DOHH2 (cell line): ENCODE results near the gene BFSP1.

ENCODE experiments used
- H3F3A ChIP-seq: fragments of 200-600 bp; sonication (generic), shearing (Covaris generic); 2 replicates; pipeline ENCODE4 v1.6.0; 2016; ENCODE audit warnings: antibody characterized with exemption, mild to moderate bottlenecking; ENCODE audit not compliant: control insufficient read depth, insufficient read depth
- H3K27ac ChIP-seq: fragments of 200-600 bp; sonication (generic); 2 replicates; pipeline ENCODE4 v1.5.1; 2014; ENCODE audit warnings: low read depth, mild to moderate bottlenecking, low read length, moderate library complexity
- H3K27me3 ChIP-seq: fragments of 200-600 bp; sonication (generic); 2 replicates; pipeline ENCODE4 v1.6.1; 2014; ENCODE audit warnings: mild to moderate bottlenecking, low read length, mixed read lengths; ENCODE audit not compliant: control insufficient read depth
- H3K36me3 ChIP-seq: fragments of 200-600 bp; sonication (generic); 2 replicates; pipeline ENCODE4 v1.6.1; 2014; ENCODE audit warnings: mild to moderate bottlenecking, low read length, moderate library complexity, mixed read lengths; ENCODE audit not compliant: control insufficient read depth
- H3K4me1 ChIP-seq: fragments of 200-600 bp; sonication (generic); 2 replicates; pipeline ENCODE4 v1.6.1; 2014; ENCODE audit warnings: mild to moderate bottlenecking, low read length, mixed read lengths; ENCODE audit not compliant: control insufficient read depth
- H3K4me2 ChIP-seq: fragments of 200-600 bp; sonication (generic); 2 replicates; pipeline ENCODE4 v1.6.0; 2014; ENCODE audit warnings: mild to moderate bottlenecking, low read length, moderate library complexity
- H3K4me3 ChIP-seq: fragments of 200-600 bp; sonication (generic); 2 replicates; pipeline ENCODE4 v1.5.1; 2014; ENCODE audit warnings: mild to moderate bottlenecking, low read length, mixed read lengths
- H3K79me2 ChIP-seq: fragments of 200-600 bp; sonication (generic); 2 replicates; pipeline ENCODE4 v1.6.1; 2014; ENCODE audit warnings: mild to moderate bottlenecking, low read length, mixed read lengths; ENCODE audit not compliant: control insufficient read depth
- H3K9me2 ChIP-seq: fragments of 200-600 bp; sonication (generic); replicated peaks from 2 replicates; pipeline ENCODE4 v1.6.1; 2014; ENCODE audit warnings: mild to moderate bottlenecking, low read length, mixed read lengths; ENCODE audit not compliant: control insufficient read depth
- H3K9me3 ChIP-seq: fragments of 200-600 bp; sonication (generic); 2 replicates; pipeline ENCODE4 v1.6.1; 2014; ENCODE audit warnings: antibody characterized with exemption, low read length, mixed read lengths; ENCODE audit not compliant: control insufficient read depth, insufficient read depth
- H4K20me1 ChIP-seq: fragments of 200-600 bp; sonication (generic); 2 replicates; pipeline ENCODE4 v1.6.0; 2014; ENCODE audit warnings: low read depth, mild to moderate bottlenecking, antibody characterized with exemption, low read length, moderate library complexity; ENCODE audit not compliant: control insufficient read depth, insufficient read depth
- EZH2phosphoT487 ChIP-seq: fragments of 200-600 bp; sonication (generic); IDR thresholded peaks from 2 replicates; pipeline ENCODE4 v1.6.1; 2017; ENCODE audit warnings: borderline replicate concordance, mild to moderate bottlenecking, antibody characterized with exemption, low read length, moderate library complexity, mixed read lengths
- TF ChIP-seq, protein P1 (sequence below): fragments of 200-600 bp; sonication (generic); IDR thresholded peaks from one replicate; pipeline ENCODE4 v1.5.1; 2014; ENCODE audit warnings: antibody characterized with exemption, mild to moderate bottlenecking, low read depth, low read length; ENCODE audit not compliant: poor library complexity, severe bottlenecking

BFSP1 gene

DNA sequence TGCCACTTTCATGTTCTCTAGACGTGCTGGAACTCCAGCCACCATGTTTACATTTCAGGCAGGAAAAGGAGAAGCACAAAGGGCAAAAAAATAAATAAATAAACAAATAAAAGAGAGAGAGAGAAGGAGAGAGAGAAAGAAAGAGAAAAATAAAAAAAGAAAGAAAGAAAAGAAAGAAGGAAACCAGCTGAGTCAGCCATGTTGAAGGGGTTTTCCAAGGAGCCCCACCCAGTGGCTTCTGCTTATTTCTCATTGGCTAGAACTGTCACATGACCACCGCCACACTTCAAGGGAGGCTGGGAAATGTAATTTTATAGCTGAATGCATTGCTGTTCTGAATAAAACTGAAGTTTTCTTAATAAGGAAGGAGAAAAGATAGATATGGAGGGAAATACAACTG lies 71.1 kb downstream of the BFSP1 start:
- no peaks in the 10 kb centered on the region for H4K20me1 ChIP-seq
- no peak overlapping the region for H3K27ac ChIP-seq
- H3K4me1 ChIP-seq = no peaks in the 10 kb centered on the region
- no peak overlapping the region for H3K4me3 ChIP-seq
- no peaks in the 10 kb centered on the region for H3K79me2 ChIP-seq
- H3K27me3 ChIP-seq = no peaks in the 10 kb centered on the region
- no peaks in the 10 kb centered on the region for H3K9me2 ChIP-seq
- H3K36me3 ChIP-seq = no peaks in the 10 kb centered on the region
- TF ChIP-seq, protein P1, sequence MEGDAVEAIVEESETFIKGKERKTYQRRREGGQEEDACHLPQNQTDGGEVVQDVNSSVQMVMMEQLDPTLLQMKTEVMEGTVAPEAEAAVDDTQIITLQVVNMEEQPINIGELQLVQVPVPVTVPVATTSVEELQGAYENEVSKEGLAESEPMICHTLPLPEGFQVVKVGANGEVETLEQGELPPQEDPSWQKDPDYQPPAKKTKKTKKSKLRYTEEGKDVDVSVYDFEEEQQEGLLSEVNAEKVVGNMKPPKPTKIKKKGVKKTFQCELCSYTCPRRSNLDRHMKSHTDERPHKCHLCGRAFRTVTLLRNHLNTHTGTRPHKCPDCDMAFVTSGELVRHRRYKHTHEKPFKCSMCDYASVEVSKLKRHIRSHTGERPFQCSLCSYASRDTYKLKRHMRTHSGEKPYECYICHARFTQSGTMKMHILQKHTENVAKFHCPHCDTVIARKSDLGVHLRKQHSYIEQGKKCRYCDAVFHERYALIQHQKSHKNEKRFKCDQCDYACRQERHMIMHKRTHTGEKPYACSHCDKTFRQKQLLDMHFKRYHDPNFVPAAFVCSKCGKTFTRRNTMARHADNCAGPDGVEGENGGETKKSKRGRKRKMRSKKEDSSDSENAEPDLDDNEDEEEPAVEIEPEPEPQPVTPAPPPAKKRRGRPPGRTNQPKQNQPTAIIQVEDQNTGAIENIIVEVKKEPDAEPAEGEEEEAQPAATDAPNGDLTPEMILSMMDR = no peak
- TF ChIP-seq EZH2phosphoT487 = no peak
- no peaks in the 10 kb centered on the region for H3K9me3 ChIP-seq
- no peak overlapping the region for H3K4me2 ChIP-seq
- H3F3A ChIP-seq = no peaks in the 10 kb centered on the region

DNA sequence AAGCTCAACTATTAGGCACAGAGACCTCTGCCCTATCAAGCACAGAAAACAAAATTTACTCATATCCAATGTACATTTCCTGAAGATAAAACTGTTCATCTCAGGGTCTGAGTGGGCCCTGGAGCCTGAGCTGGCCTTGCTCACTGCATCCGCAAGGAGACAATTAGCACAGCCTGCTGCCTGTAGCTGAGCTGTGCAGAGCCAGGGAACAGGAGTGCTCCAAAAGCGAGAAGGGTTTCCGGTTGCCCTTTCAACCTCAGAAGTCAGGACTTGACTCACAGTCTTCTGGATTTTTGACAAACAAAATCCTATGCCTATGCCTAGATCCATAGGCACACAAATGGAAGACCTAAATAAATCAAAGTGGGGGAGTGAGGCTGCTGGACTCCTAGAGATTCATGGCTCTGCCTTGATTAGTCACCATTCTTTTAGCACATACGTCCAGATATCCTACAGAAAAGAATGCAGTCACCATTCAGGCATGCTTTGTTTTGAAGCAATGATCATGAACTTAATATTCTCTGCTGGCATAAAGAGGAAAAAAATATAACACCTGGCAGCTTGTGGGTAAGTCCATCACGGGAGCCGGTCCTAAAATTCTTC lies 73.5 kb downstream of the BFSP1 start:
- no peak overlapping the region for H3K4me3 ChIP-seq
- no peaks in the 10 kb centered on the region for H3K9me3 ChIP-seq
- no peaks in the 10 kb centered on the region for H3K4me1 ChIP-seq
- no peaks in the 10 kb centered on the region; the same call in 1 of the 2 replicates for H3K27me3 ChIP-seq
- H3K79me2 ChIP-seq = no peaks in the 10 kb centered on the region
- H3K27ac ChIP-seq = no peak overlapping the region
- TF ChIP-seq, protein P1 = no peak
- no peak for TF ChIP-seq EZH2phosphoT487
- H4K20me1 ChIP-seq = no peaks in the 10 kb centered on the region
- H3K4me2 ChIP-seq = no peak overlapping the region
- no peaks in the 10 kb centered on the region for H3K9me2 ChIP-seq
- no peaks in the 10 kb centered on the region for H3F3A ChIP-seq
- H3K36me3 ChIP-seq = no peaks in the 10 kb centered on the region

DNA sequence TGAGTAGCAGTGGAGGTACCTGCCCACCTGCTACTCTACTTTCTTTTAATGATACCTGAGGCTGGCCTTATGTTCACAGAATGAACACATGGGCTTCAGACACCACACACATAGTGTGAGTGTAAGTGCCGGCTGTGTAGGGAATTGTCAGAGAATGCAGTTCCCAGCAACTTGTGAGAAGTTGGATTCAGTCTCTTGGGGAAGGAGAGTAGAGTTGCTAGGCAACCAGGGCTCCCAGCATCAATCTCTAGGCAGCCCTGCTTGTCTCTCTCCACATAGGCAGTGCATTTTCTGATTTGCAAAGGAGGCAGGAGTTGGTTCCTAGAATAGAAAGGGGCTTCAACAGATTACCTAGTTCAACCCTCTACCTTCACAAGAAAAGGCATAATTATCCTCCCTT lies 74.1 kb downstream of the BFSP1 start:
- no peaks in the 10 kb centered on the region; the same call in 1 of the 2 replicates for H3K27me3 ChIP-seq
- H3K27ac ChIP-seq = no peak overlapping the region
- H3K79me2 ChIP-seq = no peaks in the 10 kb centered on the region

More for the DNA sequence above, 74.1 kb downstream of the BFSP1 start:
- Histone ChIP-seq H3K4me1 (no peaks in the 10 kb centered on the region), H3K9me3 (no peaks in the 10 kb centered on the region), H3K36me3 (no peaks in the 10 kb centered on the region), H3K4me2 (no peak overlapping the region), H3F3A (no peaks in the 10 kb centered on the region), H3K4me3 (no peak overlapping the region), H3K9me2 (no peaks in the 10 kb centered on the region), H4K20me1 (no peaks in the 10 kb centered on the region)
- TF ChIP-seq, protein P1 = no peak
- TF ChIP-seq EZH2phosphoT487 = no peak
